Measurements from ENCODE around the gene HMGB2. TPM values are rescaled to one million over a fixed set of nuclear protein-coding genes. Genes with fewer than 3 reads are reported as not detected.

Gene HMGB2
- total RNA-seq, 1 donor from 2014 or later = 56.3 TPM

DNA sequence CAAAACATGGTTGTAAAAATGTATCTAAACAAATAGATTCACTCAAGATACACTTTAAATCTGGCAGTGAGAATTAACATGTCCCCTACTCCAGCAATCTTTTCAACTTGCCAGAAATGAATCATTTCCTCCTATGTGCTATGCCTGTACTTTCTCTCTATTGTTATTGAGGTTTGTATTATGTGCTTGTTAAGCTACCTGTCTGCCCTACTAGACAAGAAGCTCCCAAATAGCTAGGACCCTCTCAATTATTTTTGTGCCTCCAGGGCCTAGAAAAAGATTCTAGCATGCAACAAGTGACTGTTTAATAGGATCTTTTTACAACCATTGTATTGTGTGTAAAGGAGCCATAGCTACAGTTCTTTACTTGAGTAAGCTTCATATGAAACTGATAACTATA is 33.1 kb upstream of the HMGB2 start:
- H3K27me3 Mint-ChIP-seq (ENCODE audit: unreplicated experiment) = no peaks in the 10 kb centered on the region
- peaks cover 2% of the 10 kb centered on the region for H3K36me3 Mint-ChIP-seq (ENCODE audit: unreplicated experiment)
- no peak overlapping the region for H3K4me3 Mint-ChIP-seq (ENCODE audit: unreplicated experiment)
- TF ChIP-seq, protein P1, sequence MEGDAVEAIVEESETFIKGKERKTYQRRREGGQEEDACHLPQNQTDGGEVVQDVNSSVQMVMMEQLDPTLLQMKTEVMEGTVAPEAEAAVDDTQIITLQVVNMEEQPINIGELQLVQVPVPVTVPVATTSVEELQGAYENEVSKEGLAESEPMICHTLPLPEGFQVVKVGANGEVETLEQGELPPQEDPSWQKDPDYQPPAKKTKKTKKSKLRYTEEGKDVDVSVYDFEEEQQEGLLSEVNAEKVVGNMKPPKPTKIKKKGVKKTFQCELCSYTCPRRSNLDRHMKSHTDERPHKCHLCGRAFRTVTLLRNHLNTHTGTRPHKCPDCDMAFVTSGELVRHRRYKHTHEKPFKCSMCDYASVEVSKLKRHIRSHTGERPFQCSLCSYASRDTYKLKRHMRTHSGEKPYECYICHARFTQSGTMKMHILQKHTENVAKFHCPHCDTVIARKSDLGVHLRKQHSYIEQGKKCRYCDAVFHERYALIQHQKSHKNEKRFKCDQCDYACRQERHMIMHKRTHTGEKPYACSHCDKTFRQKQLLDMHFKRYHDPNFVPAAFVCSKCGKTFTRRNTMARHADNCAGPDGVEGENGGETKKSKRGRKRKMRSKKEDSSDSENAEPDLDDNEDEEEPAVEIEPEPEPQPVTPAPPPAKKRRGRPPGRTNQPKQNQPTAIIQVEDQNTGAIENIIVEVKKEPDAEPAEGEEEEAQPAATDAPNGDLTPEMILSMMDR (IDR thresholded peaks at IDR 0.05) = no peak
- DNase-seq (ENCODE audit: extremely low spot score, unreplicated experiment) = no peak
- peaks cover 4% of the 10 kb centered on the region for H3K4me1 Mint-ChIP-seq (ENCODE audit: unreplicated experiment)
- H3K9me3 Mint-ChIP-seq (ENCODE audit: unreplicated experiment) = no peaks in the 10 kb centered on the region
- no peak overlapping the region for H3K27ac Mint-ChIP-seq (ENCODE audit: unreplicated experiment)

DNA sequence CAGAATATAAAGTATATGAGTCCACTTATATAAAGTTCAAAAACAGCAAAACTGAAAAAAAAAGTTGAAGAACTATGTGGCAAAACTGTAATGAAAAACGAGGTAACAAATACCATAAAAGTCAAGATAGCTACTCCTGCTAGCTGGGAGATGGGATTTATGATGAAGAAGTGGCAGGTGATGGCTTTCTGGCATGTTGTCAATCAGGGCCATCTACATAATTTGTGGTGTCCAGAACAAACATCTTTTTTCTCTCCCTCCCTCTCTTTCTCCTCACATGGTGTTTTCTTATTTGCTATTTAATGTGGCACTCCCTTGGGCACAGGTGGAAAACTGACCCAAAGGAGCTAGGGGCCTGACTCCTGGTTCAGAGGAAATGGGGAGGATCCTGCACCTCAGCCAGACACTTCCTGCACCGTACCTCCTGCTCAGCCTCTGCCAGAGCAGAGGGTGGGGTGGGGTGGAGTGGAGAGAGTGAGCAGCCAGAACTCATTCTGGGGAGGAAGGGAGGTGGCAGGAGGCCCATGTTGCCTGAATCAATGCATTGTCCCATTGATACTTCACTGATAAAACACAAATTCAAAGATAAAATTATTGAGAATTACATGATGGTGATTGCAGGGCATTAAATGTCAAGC is 31.3 kb upstream of the HMGB2 start:
- no peak for DNase-seq (ENCODE audit: extremely low spot score, unreplicated experiment)
- TF ChIP-seq, protein P1 (IDR thresholded peaks at IDR 0.05) = no peak
- Mint-ChIP-seq H3K36me3 (ENCODE audit: unreplicated experiment) (peaks cover 2% of the 10 kb centered on the region), H3K4me3 (ENCODE audit: unreplicated experiment) (no peak overlapping the region), H3K9me3 (ENCODE audit: unreplicated experiment) (no peaks in the 10 kb centered on the region), H3K27me3 (ENCODE audit: unreplicated experiment) (no peaks in the 10 kb centered on the region), H3K27ac (ENCODE audit: unreplicated experiment) (no peak overlapping the region), H3K4me1 (ENCODE audit: unreplicated experiment) (peaks cover 4% of the 10 kb centered on the region)

DNA sequence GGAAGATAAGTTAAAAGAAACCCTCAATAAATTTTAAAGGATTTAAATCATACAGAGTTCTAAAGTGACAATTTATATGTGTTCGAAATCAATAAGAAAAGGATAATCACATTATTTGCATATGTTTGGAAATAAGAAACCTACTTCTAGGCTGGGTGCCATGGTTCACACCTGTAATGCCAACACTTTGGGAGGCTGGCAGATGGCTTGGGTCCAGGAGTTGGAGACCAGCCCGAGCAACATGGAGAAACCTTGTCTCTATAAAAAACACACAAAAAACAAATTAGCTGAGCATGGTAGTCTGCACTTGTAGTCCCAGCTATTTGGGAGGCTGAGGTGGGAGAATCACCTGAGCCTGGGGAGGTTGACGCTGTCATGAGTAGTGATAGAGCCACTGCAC is 28.5 kb upstream of the HMGB2 start:
- H3K9me3 Mint-ChIP-seq (ENCODE audit: unreplicated experiment) = no peaks in the 10 kb centered on the region
- H3K4me3 Mint-ChIP-seq (ENCODE audit: unreplicated experiment) = no peak overlapping the region
- H3K36me3 Mint-ChIP-seq (ENCODE audit: unreplicated experiment) = peaks cover 2% of the 10 kb centered on the region
- no peak overlapping the region for H3K27ac Mint-ChIP-seq (ENCODE audit: unreplicated experiment)
- H3K27me3 Mint-ChIP-seq (ENCODE audit: unreplicated experiment) = no peaks in the 10 kb centered on the region
- TF ChIP-seq, protein P1 (IDR thresholded peaks at IDR 0.05) = no peak
- DNase-seq (ENCODE audit: extremely low spot score, unreplicated experiment) = no peak
- H3K4me1 Mint-ChIP-seq (ENCODE audit: unreplicated experiment) = no peaks in the 10 kb centered on the region

DNA sequence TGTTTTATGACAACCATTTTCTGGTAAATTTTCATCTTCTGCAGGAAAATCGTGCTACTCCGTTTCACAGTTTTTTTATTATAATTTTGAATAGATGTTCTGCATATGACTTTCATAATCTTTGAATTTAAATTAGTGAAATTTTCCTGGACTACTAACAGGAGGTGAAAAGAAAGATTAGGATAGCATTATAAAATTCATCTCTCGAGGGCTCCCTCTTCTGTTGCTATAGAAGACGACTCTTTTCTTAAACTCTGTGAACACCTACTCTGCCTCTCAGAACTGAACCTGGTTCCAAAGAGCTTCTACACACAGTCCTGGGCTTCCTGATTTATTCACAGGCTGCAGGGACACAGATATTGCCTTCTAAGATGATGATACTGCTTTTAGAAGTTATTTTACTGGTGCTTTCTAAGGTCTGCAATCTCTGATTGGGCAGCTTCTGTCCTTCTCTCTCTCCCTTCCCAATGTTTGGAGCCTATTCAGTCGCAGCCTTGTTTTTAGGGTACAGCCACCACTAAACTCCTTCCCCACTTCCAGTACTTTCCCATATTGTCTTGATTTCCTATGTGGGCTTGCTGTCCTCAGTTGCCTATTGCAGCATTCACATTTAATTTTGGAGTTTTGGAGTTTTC is 26.5 kb upstream of the HMGB2 start:
- no peak for DNase-seq (ENCODE audit: extremely low spot score, unreplicated experiment)
- H3K4me1 Mint-ChIP-seq (ENCODE audit: unreplicated experiment) = no peaks in the 10 kb centered on the region
- no peak overlapping the region for H3K4me3 Mint-ChIP-seq (ENCODE audit: unreplicated experiment)
- peaks cover 2% of the 10 kb centered on the region for H3K36me3 Mint-ChIP-seq (ENCODE audit: unreplicated experiment)
- H3K9me3 Mint-ChIP-seq (ENCODE audit: unreplicated experiment) = no peaks in the 10 kb centered on the region
- H3K27me3 Mint-ChIP-seq (ENCODE audit: unreplicated experiment) = no peaks in the 10 kb centered on the region
- TF ChIP-seq, protein P1 (IDR thresholded peaks at IDR 0.05) = peak; percentile 58
- no peak overlapping the region for H3K27ac Mint-ChIP-seq (ENCODE audit: unreplicated experiment)

DNA sequence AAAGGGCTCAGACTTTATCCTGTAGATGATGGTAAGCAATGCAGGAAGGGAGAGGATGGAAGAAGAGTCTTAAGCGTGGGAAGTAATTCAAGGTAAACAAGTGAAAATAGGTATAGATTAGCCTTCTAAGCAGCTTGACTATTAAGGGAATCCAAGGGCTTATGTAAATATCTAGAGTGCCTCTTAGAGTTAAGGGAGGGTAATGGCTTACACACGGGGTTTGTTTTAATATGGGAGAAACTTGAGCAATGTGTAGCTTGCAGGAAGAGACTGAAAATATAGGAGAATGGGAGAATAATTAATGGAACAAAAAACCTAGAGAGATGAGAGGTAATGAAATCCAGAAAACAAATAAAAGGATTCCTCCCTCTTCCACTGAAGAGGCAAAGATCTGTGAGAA is 23.8 kb upstream of the HMGB2 start:
- H3K36me3 Mint-ChIP-seq (ENCODE audit: unreplicated experiment) = no peaks in the 10 kb centered on the region
- DNase-seq (ENCODE audit: extremely low spot score, unreplicated experiment) = no peak
- H3K4me3 Mint-ChIP-seq (ENCODE audit: unreplicated experiment) = no peak overlapping the region
- no peak overlapping the region for H3K27ac Mint-ChIP-seq (ENCODE audit: unreplicated experiment)
- no peaks in the 10 kb centered on the region for H3K27me3 Mint-ChIP-seq (ENCODE audit: unreplicated experiment)
- TF ChIP-seq, protein P1 (IDR thresholded peaks at IDR 0.05) = no peak
- no peaks in the 10 kb centered on the region for H3K4me1 Mint-ChIP-seq (ENCODE audit: unreplicated experiment)
- no peaks in the 10 kb centered on the region for H3K9me3 Mint-ChIP-seq (ENCODE audit: unreplicated experiment)

All from osteocyte (in vitro differentiated cells).